Stimulated activated CD8-positive, alpha-beta memory T cell treated with anti-CD3 and anti-CD28 coated beads, Interleukin-15, amount 100 ng/mL, for 48 hours (primary cell): ENCODE results near the gene PTGFRN.
"Not testable (repeated sequence)": the region's sequence is repeated elsewhere in the genome, so short reads cannot be mapped to it uniquely, and the experiment has no call there.

Experiments
- DNase-seq, 2 donors: peaks; one replicate each; pipeline ENCODE4 v3.0.0-alpha.2; 2020; ENCODE audit warnings: low read depth in 2 of 2

PTGFRN gene

DNA sequence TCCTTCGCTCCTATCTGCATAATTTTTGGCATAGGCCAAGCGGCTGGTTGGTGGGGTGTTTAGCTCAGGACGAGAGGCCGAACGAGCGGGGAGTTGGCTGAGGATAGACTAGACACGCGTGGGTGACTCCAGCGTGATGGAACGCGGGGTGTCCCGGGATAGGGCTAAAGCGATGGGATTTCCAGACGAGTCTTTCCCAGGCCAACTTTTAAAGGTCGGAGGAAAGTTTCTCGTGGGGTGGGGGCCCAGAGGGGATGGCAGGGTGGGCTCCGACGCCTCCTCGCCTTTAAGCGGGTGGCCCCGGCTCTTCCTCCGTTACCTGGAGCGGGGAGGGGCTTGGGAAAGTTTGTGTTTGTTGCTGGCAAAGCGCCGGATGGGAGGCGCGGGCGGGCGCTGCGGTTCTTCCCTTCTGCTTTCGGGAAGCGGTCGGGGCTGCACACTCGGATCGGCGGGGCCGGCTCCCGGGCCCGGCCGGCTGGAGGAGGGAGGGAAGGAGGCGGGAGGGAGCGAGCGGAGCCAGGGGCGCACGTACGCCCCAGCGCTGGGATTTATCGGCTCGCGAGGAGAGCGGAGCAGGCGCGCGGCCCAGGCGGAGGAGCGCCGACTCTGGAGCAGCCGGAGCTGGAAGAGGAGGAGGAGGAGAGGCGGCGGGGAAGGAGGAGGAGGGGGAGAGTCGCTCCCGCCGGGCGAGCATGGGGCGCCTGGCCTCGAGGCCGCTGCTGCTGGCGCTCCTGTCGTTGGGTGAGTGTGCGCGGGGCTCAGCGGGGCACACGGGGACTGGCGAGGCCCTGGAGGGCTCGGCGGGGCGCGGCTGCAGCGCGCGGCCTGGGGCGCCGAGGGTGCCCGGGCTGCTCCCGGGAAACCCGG is at the start of gene PTGFRN:
Gene PTGFRN (plus strand): TSS at position 405 of the 867 bp plus-strand sequence. CDS start 288 bp downstream, at position 693.
- DNase-seq: no peak

GRCh38 chr1:116860167-116860566 is 49.5 kb upstream of the PTGFRN start:
- DNase-seq: not testable (repeated sequence)

DNA sequence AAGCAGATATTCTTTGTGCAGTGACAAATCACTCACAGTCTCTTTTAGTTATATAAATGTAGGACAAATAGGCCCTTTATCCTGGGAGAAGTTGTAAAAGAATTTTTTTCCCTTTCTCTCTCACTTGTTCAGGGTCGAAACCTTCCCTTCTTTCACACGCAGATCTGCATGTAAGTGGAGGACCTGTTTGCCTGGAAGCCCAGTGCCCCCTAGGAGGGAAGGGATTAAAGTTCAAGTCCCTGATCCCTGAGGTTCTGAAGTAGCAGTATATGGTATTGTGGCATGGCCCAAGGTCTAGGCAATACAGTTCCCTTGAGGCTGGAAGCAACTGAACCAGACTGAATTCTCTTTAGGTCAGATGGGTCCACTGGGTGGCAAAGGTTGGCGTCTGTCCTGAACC is 48.6 kb upstream of the PTGFRN start:
- no peak for DNase-seq

DNA sequence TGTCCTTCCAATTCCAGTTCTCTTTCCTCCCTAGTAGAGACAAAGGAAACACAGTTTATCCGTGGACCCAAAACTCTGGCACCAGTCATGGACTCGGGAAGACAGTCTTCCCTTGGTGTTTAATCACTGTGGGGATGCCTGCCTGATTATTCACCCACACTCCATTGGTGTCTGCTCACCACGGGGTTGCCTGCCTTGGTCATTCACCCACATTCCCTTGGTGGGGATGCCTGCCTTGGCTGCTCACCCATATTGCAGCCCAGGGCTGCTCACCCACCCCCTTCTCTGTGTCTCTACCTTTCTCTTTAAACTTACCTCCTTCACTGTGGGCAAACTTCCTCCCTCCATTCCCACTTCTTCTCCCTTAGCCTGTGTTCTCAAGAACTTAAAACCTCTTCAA is 46.7 kb upstream of the PTGFRN start:
- DNase-seq: not testable (repeated sequence)

- not testable (repeated sequence) for DNase-seq
Observed at GRCh38 chr1:116866478-116866877, 43.2 kb upstream of the PTGFRN start.

DNA sequence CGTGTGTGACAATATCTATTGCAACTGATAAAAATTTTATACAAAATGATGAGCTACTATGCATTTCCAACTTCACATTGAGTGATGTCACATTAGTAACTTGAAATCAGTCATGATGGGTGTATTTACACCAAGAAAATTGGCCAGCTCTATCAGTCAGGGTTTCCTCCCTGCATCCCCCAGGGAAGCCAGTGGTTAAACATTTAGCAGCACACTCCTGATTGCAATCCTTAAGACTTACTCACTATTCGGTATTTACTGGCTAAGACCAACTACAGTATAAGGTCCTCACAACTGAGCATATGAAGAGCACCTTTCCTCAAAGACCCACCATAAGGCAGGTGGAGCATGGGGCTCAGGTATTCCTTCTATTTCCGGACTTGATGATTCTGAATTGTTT is 41.3 kb upstream of the PTGFRN start:
- DNase-seq: no peak

- no peak for DNase-seq
Observed at GRCh38 chr1:116869611-116870010, 40.1 kb upstream of the PTGFRN start.

GRCh38 chr1:116870300-116870699 is 39.4 kb upstream of the PTGFRN start:
- DNase-seq: no peak

DNA sequence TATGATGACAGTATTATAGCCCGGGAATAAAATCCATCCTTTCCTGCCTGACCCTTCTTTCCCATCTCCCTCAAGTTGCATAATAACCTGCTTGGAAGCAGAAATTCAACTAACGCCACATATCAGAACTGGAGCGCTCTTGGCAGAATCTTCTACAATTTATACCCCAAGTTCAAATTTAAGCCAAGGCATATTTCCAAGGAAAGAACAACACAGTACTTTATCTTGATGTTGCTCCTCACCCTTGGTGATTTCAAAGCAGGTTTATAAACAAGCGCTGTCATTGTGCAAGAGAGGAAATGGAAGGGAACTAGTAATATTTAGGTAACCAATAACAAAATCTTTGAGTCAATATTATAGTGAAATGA is 38.0 kb upstream of the PTGFRN start:
- DNase-seq: no peak

DNA sequence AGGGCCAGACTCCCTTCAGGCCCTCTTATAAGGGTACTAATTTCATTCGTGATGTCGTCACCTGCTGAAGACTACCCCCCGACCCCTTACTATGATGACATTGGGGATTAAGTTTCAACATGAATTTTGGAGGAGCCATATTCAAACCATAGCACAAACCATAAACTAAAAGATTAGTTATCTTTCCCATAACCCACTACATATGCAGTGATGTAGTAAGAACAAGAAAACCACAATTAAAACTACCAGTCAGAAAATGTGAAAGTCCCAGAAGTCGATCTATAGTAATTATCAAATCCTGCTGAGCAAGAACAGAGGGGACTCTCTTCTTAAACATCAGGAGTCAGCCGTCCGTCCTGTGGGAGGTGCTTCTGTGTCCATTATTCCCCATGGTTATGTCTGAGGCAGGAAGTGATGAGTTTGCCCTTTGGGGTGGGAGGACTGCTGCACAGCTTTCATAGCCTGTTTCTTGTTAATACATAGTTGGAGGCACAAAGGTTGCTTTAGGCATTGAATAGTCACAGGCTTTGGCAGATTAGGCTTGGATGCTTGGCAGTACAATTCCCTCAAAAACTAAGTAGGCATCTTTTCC is 35.9 kb upstream of the PTGFRN start:
- peak in 1 of 2 donors; percentile 36 for DNase-seq

DNA sequence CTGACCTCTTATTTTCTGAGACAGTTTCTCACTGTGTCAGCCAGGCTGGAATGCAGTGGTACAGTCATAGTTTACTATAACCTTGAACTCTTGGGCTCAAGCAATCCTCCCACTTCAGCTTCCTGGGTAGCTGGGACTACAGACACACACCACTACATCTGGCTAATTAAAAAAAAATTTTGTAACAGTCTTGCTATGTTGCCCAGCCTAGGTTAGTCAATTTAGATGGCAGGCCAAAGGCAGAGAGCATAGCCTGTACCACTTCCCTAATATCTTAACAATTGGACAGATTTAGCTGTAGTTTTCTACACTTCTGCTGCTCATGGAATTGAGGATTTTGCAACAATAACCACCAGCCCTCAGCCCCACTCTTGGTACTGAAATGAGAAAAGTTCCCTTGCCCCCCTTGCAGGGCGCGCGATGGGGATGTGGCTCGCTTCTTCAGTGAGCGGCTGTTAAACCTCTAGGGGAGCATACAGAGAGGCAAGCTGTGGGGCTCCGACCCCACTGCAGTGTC is 34.9 kb upstream of the PTGFRN start:
- DNase-seq: peak in 1 of 2 donors; percentile 20

DNA sequence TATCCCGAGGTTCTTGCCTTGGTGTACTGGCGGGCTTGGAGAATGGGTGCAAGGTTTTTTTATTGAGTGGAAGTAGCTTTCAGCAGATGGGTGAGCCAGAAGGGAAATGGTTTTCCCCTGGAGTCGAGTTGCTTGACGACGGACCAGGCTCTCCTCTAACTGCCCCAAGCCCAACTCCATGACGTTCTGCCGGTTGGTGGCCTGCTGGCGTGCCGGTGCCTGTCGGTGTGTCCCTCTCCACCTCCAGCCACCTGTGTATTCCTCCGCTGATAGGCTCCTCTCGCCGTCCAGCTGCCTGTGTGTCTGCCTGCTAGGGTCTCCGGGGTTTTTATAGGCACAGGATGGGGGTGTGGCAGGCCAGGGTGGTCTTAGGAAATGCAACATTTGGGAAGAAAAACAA is 34.3 kb upstream of the PTGFRN start:
- no peak for DNase-seq

GRCh38 chr1:116875946-116876345 is 33.8 kb upstream of the PTGFRN start:
- not testable (repeated sequence) for DNase-seq

- DNase-seq: no peak
Observed at GRCh38 chr1:116877141-116877818, 32.4 kb upstream of the PTGFRN start.

DNA sequence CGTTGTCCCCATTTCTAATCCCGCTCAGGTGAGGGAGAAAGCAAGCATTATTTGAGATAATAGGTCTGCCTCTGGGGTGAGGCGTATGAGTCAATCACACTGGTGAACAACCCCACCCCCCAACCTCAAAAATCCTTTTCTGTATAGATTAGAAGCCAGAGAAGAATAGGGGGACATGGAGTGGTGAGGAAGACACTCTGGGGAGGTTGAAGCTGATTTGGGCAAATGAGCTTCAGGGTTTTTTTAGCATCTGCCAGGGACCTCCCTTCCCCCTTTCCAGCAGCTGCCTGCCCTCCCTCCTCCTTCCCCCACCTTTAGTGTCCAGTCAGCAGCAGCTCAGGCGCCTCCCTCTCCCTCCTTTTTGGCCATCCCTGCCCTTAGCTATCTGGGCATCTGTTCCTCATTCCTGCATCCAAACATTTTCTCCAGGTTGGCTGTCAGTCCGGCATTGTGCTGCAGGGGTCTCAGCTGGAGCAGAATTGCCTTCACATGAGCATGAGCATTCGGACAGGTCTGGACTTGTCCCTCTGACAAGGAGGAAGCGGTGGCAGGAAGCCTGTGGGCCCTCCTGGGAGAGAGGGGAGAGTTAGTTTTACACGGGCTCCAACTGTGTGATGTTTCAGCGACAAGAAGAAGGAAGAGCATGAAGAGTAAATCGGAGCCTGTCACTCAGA is 30.8 kb upstream of the PTGFRN start:
- no peak for DNase-seq

DNA sequence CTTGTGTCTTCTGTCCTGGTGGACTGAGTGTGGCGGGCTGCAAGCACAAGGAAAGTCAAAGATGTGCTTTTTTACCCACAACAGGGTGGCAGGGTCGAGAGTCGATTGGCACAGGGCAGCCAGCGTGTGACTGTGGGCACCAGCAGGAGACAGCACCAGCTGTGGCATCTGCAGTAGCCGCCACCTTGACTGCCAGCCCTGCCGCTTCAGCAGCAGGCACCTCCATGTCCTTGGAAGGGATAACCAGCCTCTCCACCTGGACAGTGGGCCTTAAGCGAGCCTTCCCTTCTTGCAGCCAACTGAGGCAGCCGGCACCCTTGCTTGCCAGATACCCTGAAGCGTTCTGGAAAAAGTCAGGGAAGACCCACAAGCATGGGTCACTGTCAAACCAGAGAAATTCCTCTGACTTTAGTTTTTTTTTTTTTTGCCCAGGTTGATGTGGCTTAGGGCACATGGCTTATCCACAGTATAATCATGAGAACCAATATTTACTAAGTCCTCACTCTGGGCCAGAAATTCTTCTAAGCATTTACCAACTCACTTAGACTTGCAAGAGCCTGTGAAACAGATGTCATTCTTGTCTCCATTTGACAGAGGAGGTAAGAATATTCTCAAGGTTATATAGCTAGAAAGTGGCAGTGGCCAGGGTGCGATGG is 30.1 kb upstream of the PTGFRN start:
- DNase-seq: no peak

- DNase-seq: no peak
Observed at GRCh38 chr1:116880917-116881316, 28.8 kb upstream of the PTGFRN start.

- DNase-seq: peak; percentile 8 to 27
Observed at GRCh38 chr1:116881879-116882520, 27.7 kb upstream of the PTGFRN start.

DNA sequence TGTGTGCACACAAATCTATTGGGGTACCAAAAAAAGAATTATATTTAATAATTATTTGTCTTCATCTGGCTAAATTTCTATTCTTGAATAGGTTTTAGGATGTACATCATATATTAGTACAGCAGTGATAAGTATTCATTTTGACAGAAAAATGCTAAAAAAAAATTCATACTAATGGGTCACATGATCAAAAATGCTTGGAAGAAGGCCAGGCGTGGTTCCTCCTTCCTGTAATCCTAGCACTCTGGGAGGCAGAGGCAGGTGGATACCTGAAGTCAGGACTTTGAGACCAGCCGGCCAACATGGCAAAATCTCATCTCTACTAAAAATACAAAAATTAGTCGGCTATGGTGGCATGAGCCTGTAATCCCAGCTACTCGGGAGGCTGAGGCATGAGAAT is 26.9 kb upstream of the PTGFRN start:
- DNase-seq: no peak

- DNase-seq: no peak
Observed at GRCh38 chr1:116886291-116886878, 23.3 kb upstream of the PTGFRN start.

DNA sequence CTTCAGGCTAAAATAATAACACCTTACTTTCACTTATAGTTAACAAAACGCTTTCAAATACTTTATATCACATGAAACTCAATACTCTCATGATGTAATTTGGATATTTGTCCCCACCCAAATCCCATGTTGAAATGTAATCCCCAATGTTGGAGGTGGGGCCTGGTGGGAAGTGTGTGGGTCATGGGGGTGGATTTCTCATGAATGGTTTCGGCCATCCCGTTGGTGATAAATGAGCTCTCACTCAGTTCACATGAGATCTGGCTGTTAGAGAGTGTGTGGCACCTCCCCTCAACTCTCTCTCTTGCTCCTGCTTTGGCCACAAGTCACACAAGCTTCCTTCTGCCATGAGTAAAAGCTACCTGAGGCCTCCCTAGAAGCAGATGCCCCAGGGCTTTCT is 22.5 kb upstream of the PTGFRN start:
- no peak for DNase-seq
